Fibroblast of villous mesenchyme (primary cell): Measurements from ENCODE around the gene PKP1. TPM values are rescaled to one million over a fixed set of nuclear protein-coding genes. Genes with fewer than 3 reads are reported as not detected.
A peak's percentile ranks its signal among the peaks of the same experiment; 100 is the strongest.

ENCODE experiments used
- DNase-seq: peaks from one replicate; pipeline ENCODE4 v3.0.0-alpha.2; 2010; ENCODE audit warnings: low read depth
- H3K4me3 ChIP-seq: 2 replicates; pipeline ENCODE4 v1.5.1; 2011; ENCODE audit warnings: low read depth, mild to moderate bottlenecking, low read length
- CTCF ChIP-seq: IDR thresholded peaks from 2 replicates; pipeline ENCODE4 v1.5.1; 2012; ENCODE audit warnings: low read depth, mild to moderate bottlenecking, low read length; ENCODE audit not compliant: insufficient read depth
- total RNA-seq: library from RNA; depleted of rRNA; stranded (reverse); fragments of >200 nt; gene quantifications from 2 replicates; pipeline ENCODE4 v1.2.3, GENCODE V29; 2012

Gene PKP1
- total RNA-seq, 1 donor = not detected

- no peak for DNase-seq
- no peak for TF ChIP-seq CTCF
- no peak overlapping the region for H3K4me3 ChIP-seq
Observed at GRCh38 chr1:201266276-201266675, 17.0 kb upstream of the PKP1 start.

GRCh38 chr1:201266774-201267173 lies 16.5 kb upstream of the PKP1 start:
- H3K4me3 ChIP-seq = no peak overlapping the region
- no peak for TF ChIP-seq CTCF
- peak; percentile 76 for DNase-seq

GRCh38 chr1:201267481-201268229 lies 15.7 kb upstream of the PKP1 start:
- no peak for DNase-seq
- no peak overlapping the region for H3K4me3 ChIP-seq
- no peak for TF ChIP-seq CTCF

GRCh38 chr1:201268604-201269151 lies 14.6 kb upstream of the PKP1 start:
- no peak for TF ChIP-seq CTCF
- H3K4me3 ChIP-seq = no peak overlapping the region
- peak; percentile 85 for DNase-seq

GRCh38 chr1:201269281-201269680 lies 14.0 kb upstream of the PKP1 start:
- H3K4me3 ChIP-seq = no peak overlapping the region
- TF ChIP-seq CTCF = no peak
- no peak for DNase-seq

GRCh38 chr1:201269900-201270410 lies 13.4 kb upstream of the PKP1 start:
- DNase-seq = no peak
- no peak overlapping the region for H3K4me3 ChIP-seq
- no peak for TF ChIP-seq CTCF
